Stimulated activated CD4-positive, alpha-beta T cell treated with anti-CD3 and anti-CD28 coated beads, Interleukin-2, amount 100 ng/mL, for 48 hours (primary cell): ENCODE results near the gene NMD3.
"Not testable (repeated sequence)": the region's sequence is repeated elsewhere in the genome, so short reads cannot be mapped to it uniquely, and the experiment has no call there.

ENCODE experiments used
- DNase-seq, 2 donors: peaks; one replicate each; pipeline ENCODE4 v3.0.0-alpha.2; 2020

NMD3 gene

DNA sequence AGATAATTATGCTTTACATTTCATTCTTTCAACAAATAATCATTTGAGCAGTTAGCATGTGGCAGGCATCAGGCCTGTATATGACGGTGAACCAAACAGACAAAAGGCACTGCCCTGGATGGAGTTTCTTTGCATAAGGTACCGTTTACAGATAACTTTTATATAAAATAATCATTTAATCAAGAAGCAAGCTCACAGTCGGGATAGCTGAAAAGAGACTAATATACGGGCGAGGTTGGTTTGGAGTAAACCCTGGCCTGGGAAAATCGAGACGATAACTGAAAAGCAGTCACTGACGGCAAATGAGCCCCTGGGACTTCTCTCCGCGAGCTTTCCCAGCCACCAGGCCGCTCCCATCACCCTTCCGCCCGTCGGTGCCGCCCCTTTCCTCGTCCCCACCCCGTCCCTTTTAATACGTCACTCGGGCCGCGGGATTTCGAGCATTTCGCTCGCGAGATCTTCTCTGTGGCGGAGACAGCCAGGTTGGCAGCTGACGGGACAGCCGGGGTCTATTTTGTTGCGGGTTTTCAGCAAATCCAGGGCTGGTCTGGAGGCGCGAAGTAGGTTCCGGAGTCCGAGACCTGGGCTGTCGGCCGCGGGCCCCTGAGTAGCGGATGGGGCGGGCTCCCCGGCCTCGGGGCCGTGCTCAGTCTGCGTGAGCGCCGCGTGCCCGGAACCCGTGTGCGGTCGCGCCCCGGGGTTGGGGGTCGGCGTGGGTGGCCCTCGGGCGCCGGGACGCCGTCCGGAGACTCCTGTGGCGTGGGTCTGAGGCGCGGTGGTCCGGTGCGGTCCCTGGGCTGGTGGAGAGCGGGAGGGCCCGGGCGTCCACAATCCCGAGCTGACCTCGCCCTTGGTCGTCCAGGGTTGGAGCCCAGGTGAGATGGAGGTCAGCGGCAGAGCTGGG lies at the start of gene NMD3:
Gene NMD3 (plus strand): TSS at position 462 of the 904 bp plus-strand sequence. CDS start 703 bp downstream, outside the sequence.
- peak; percentile 90 for DNase-seq

GRCh38 chr3:161171639-161172552 lies 49.2 kb upstream of the NMD3 start:
- no peak for DNase-seq

GRCh38 chr3:161175506-161175905 lies 45.6 kb upstream of the NMD3 start:
- DNase-seq: no peak

DNA sequence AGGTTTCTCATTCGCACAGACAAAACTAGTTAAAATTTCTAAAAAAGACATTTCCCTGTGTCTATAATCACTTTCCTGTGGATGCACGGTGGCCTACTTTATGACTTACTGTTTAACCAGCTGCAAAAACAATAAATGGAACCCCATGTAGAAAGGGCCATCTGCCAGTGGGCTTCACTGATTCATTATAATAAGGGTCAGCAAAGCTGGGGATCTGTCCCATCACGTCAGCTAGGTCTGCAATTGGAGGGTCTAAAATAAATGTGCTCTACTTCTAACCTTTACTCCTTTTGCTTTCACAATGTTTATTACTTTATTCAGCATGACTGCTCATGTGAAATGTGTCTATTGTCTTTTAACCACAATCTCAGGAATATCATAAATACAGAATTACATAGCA lies 43.1 kb upstream of the NMD3 start:
- DNase-seq: no peak

- DNase-seq: not testable (repeated sequence)
Observed at GRCh38 chr3:161181371-161181770, 39.7 kb upstream of the NMD3 start.

GRCh38 chr3:161187046-161187445 lies 34.1 kb upstream of the NMD3 start:
- no peak for DNase-seq

DNA sequence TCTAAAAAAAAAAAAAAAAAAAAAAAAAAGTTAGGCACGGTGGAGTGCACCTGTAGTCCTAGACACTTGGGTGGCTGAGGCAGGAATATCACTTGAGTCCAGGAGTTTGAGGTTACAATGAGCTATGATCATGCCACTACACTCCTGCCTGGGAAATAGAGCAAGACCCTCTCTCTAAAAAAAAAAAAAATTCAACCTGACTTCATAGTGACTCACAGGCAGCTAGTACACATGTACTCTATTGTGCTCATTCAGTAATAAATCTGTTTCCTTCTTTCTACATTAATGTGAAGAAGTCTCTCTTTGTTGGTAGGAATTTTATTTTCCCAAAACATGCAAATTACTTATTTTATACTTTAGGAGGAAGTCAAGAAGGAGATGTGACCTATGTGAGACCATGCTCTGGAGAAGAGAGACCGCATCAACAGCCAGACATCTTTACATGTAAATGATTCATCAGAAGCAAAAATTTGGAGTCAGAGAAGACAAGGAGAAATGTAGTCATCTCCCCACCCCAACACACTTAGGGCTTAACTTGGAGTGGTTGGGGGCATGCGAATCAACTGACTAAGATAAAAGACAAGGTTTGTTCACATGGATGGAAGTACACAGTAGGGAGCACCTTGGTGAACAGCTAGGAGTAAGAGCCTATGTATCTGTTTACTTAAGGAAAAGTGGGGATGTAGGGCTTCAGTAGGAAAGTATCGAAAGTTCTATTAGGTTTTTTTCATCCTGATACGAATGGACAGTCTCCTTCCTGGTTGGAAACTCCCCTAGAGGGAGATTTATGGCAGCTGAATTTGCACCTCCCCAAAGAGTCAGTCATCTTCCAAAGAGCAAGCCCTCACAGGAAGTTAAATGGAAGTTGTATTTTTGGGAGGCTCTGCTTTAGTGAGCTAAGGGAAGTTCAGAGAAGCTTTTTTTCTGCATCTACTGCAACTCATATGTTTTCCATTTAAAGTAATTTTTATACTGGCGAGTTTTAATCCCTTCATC lies 23.0 kb upstream of the NMD3 start:
- DNase-seq: no peak

GRCh38 chr3:161199926-161200325 lies 21.2 kb upstream of the NMD3 start:
- no peak for DNase-seq

- no peak for DNase-seq
Observed at GRCh38 chr3:161203485-161204098, 17.5 kb upstream of the NMD3 start.

- DNase-seq: no peak
Observed at GRCh38 chr3:161208931-161209330, 12.2 kb upstream of the NMD3 start.

GRCh38 chr3:161212171-161212771 lies 8.8 kb upstream of the NMD3 start:
- DNase-seq: no peak

DNA sequence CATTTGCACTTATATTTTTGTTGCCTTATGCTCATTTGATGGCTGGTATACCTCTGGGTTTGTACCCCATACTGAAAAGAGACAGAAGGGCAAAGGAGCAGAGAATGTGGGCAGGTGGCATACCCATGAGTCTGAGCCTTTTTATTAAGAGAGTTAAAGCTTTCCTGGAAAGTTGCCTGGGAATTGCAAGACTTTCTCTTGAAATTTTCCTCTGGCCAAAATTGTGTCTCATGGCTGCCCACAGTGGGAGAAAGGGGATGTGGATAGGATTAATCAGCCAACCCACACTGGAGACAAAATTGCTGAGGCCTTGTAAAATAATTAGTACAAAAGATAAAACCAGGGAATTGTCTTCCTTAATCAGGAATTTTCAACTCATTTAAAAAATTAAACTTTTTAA lies 8.2 kb upstream of the NMD3 start:
- DNase-seq: no peak

GRCh38 chr3:161213644-161214043 lies 7.5 kb upstream of the NMD3 start:
- no peak for DNase-seq

DNA sequence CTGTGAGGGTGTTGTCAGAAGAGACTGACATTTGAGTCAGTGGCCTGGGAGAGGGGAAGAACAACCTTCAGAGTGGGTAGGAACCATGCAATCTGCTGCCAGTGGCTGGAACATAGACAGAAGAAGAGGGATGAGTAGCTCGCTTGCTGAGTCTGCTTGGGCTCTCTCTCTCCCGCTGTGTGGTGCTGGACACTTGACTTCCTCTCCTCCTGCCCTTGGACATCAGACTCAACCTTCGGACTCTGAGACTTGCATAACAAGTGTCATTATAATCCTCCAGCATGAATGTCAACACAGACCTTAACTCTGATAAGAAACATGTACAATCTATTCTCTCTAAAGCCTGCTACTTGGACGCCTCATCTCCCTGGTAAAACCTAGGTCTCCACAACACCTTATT lies 5.9 kb upstream of the NMD3 start:
- DNase-seq: no peak

DNA sequence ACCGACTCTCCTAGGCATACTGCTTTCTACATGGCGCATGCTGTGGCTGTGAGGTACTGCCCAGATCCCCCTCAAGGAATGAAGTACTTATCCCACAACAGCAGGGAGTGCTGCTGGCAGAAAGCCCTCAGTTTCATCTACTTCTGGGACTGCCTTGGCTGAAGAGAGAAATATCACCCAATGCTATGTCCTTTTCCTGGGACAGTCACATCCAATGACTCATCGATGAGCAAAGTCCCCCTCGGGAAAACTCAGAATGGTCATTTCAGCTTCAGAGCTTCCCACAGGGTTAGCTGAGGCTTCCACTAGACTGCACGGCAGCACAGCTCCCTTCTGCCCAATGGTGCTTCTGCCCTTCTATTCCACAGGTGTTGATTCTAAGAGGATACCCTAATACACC lies 3.6 kb upstream of the NMD3 start:
- no peak for DNase-seq

GRCh38 chr3:161219495-161219894 lies 1.6 kb upstream of the NMD3 start:
- no peak for DNase-seq

DNA sequence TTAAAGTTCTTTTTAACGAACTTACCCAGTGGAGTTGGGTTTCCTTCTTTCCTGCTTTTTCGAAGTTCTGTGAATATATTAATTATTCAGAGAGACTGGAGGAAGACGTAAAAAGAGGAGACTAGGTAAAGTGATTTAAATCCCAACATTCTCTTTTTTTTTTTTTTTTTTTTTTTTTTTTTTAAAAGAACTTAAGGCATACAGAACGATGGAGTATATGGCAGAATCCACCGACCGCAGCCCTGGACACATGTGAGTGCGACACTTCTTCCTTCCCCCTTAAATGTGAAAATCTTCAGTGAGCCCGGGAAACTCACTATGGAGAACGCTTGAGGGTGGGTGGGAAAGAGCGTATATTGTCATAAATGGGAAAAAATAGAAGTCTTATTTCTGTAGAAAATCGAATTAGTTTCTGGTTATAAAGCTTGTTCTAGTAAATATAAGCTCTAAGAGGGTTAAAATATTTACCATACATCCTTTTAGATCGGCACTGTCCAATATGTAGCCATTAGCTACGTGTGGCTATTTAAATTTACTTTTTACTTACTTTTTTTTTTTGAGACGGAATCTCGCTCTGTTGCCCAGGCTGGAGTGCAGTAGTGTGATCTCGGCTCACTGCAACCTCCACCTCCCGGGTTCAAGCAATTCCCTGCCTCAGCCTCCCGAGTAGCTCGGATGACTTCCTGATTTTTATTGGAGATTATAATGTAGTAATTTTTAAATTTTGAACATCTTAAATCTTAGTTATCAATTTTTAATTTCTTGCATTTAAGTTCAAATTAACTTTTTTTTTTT lies 892 bp downstream of the NMD3 start:
- DNase-seq: no peak

GRCh38 chr3:161222662-161223061 lies 1.6 kb downstream of the NMD3 start:
- DNase-seq: no peak

DNA sequence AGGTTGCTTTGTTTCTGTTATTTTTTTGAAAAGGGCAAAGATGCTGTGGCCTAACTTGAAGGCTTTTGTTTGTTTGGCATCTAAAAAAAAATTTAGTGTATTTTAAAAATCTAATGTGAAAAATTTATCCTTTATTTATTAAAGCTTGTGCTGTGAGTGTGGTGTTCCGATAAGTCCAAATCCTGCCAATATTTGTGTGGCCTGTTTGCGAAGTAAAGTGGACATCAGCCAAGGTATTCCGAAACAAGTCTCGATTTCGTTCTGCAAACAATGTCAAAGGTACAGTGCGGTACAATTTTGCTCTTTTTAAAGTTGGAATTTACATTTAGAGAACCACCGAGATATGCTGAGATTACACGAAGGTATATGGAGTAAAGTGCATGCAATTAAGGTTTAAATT lies 3.7 kb downstream of the NMD3 start:
- DNase-seq: no peak

GRCh38 chr3:161230621-161231171 lies 9.6 kb downstream of the NMD3 start:
- DNase-seq: no peak
